ACHN (cell line): Measurements from ENCODE around the gene KCNN4.
"Not testable (repeated sequence)": the region's sequence is repeated elsewhere in the genome, so short reads cannot be mapped to it uniquely, and the experiment has no call there.

Experiments used
- DNase-seq: peaks from one replicate; pipeline ENCODE4 v3.0.0-alpha.2; 2015
- in situ Hi-C: cut with HindIII; loops from 2 replicates; pipeline ENCODE4 v1.10.0; 2017; ENCODE audit warnings: low sequenced_read_pairs, low pct_ligation_motif_present, low pct_unique_long_range_greater_than_20kb

KCNN4 gene

DNA sequence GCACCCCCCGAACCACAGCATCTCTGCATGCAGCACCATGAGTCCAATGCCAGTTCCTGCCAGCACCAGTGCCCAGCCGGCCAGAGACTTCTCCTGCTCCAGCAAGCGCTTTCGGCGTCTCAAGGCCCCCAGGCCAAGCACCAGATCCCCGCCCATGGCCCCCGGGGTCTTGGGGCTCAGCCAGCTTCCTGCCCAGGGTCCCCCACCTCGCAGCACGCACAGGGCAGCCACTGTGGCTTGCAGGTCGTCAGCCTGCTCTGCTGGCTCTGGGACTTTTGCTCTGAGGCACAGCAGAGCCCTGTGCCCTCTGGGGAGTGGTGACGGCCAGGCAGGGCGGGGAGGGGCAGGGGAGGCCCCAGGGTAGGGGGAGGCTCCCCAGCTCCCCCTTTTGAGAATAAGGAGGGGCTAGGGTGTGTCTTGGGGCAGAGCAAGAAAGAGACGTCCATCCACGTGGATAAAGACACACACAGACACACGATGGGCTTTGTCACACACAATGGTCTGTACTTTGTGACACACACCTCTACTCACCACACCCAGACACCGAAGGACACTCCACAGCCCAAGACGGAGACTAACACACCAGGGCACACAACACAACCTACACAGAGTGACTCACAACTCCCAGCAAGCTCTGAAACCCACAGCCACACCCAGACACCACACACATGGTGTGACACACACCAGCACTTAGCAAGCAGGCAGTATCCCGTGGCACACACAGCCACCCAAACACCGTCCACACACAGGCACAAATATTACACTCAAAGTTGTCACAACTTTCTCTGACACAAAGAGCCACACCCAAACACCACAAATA lies at the start of gene KCNN4:
KCNN4 (minus strand) TSS at position 268 of the 820 bp plus-strand sequence; CDS start at position 156, 112 bp downstream.
- in situ Hi-C loops, result no loop called here
- no peak for DNase-seq

DNA sequence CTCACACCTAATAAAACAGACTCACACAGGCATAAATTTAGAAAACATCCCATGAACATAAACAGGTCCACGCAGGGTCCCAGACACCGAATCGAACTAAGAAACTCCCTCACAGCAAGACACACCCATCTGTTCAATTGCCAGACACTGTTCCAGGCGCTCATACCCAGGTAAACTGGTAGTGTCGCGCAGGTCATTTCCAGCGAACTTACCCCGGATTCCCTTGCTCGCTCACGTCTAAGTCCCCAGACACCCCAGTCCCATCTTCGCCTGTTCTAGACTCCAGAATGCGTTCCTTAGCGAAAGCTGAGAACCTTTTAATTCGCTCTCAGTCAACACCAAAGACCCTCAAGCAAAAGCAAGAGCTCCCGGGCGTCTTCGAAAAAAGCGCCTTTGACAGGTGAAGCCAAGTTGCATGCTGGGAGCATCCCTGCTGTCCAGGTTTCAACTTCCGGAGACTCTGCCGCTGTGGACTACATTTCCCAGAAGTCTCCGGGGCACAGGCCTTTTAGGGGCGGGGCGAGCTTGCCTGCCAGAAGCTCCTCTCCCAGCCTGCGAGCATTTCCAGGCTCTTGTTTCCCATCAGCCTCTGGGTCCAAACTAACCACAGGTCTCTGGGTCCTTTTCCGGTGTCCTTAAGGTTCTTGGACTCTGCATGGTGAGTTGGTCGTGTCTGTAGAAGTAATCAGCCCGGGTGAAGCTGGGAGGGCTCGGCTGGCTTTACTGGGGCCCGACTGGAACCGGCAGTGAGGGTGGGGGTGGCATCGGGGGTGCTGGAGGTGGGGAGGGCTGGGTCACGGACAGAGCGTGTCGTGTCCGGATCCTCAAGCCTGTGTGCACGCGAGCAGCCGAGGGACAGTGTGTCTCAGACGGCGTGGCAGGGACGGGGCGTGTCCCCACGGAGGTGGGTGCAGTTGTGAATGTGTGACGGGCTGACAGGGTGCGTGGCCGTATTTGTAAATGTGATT lies 46.3 kb upstream of the KCNN4 start, which contains the start of gene ZNF283:
ZNF283 (plus strand) TSS at position 535 of the 968 bp plus-strand sequence. CDS start 6,184 bp downstream, outside the sequence.
- in situ Hi-C loops, result no loop called here
- DNase-seq, result peak; percentile 60

DNA sequence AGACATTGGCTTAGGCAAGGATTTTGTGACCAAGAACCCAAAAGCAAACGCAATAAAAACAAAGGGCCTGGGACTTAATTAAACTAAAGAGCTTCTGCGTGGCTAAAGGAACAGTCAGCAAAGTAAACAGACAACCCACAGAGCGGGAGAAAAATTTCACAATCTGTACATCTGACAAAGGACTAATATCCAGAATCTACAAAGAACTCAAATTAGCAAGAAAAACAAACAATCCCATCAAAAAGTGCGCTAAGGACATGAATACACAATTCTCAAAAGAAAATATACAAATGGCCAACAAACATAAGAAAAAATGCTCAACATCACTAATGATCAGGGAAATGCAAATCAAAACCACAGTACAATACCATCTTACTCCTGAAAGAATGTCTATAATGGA lies 43.8 kb upstream of the KCNN4 start:
- in situ Hi-C loops, DNase-seq: not testable (repeated sequence)

DNA sequence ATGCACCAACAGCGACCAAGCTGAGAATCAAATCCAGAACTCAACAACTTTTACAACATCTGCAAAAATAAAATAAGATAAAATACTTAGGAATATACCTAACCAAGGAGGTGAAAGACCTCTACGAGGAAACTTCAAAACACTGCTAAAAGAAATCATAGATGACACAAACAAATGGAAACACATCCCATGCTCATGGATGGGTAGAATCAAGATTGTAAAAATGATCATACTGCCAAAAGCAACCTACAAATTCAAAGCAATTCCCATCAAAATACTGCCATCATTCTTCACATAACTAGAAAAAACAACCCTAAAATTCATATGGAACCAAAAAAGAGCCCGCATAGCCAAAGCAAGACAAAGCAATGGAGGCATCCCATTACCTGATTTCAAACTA lies 43.1 kb upstream of the KCNN4 start:
- in situ Hi-C loops, DNase-seq: not testable (repeated sequence)

DNA sequence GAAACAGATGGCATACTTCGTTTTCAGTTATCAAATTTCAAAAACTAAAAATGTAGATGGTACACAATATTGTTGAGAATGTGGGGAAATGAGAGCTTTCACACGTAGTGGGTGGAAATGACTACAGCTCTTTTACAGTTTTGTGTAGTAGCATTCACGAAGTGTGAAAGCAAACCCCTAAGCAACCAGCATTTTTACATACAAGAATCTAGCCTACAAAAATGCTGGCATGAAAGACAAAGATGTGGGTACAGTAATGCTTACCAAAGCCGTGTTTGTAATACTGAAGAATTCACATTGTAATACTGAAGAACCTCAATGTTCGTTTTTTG lies 40.1 kb upstream of the KCNN4 start:
- DNase-seq, result no peak
- in situ Hi-C loops, result no loop called here

DNA sequence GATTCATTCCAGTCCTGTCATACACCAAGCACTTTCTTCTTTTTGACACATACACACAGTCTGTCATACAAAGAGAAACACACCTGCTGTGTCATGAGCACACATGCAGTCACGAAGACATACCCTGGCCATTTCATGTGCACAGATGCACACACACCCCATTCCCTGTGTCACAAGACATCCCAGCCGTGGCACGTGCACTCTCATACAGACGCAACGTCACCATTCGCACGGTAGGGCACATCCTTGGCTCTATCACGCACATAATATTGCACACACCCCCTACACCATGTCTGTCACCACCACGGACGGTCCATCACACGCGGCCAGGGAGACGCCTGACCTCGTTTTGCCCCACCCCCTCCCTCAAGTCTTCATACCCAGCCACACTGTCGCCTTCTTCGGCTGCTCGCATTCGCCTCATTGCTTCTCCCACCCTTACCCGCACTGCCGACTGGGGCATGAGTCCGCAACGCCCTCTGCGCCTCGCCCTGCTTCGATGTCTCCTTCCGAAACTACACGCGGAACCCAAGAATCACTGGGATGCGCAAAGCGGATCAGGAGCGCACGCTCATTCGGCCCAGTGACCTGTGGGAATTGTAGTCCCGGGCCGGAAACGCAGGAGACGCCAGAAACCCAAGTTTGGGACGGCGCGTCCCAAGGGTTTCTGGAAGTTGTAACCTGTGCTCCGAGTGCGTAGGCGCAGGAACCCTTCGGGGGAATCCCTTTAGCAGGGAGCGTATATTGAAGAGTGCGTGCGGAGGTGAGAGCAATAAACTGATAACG lies 39.5 kb upstream of the KCNN4 start:
- DNase-seq, result no peak
- in situ Hi-C loops, result no loop called here

DNA sequence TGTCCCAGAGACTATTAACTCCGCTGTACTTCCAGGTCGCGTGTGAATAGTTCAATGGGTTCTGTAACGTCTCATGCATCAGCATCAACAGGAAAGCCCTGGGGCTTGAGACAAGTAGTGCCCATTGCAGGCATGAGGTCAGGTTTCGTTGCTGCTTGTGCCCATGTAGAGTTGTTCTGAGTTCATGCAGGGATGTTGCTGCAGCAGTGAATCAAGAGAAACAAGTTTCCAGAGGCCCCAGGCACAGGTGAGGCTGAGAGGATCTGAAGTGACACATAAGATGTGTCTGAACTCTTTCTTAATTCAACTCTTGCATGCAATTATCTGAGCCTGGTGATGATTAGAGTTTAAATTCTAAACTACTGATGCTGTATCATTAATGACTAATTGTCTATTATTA lies 37.7 kb upstream of the KCNN4 start:
- no peak for DNase-seq
- in situ Hi-C loops, result no loop called here

DNA sequence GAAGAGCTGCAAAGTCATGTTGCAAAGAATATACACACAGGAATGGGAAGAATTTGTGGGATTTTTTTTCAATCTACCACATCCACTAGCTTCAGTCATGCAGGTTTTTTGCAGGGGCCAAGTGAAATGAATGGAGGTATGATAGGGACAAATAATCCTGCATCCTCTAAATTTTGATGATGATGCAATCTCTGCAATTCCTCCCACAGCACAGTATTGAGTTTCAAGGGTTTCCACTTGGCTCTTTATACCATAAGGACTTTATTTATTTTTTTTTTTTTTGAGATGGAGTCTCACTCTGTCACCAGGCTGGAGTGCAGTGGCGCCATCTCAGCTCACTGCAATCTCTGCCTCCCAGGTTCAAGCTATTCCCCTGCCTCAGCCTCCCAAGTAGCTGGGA lies 36.7 kb upstream of the KCNN4 start:
- in situ Hi-C loops, DNase-seq: not testable (repeated sequence)

DNA sequence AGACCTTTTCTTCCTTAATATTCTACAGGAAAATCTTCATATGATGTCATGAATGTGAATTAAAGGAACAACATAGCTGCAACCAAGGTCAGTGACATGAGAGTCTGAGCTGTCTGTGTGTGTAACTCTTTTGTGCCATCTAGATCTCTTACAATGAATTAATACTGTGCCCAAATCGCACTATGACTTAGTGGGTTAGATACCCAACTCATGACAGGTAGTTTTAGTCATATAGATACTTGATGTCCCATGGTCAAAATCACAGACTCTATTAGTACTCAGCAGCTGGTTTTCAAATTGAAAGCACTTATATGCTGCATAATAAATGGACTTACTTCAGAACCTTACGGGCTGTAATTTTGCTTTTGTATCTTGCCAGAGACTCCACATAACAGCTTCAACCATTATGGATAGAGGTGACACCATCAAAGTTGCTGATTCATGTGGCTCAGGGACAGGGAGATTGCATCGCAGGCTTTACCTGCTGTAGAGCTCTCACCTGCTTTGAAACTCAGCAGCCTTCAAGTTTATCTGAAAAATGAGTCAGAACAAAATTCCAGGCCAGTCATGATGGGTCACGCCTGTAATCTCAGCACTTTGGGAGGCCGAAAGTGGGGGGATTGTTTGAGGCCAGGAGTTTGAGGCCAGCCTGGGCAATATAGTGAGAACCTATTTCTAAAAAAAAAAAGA lies 34.0 kb upstream of the KCNN4 start:
- in situ Hi-C loops, result no loop called here

DNA sequence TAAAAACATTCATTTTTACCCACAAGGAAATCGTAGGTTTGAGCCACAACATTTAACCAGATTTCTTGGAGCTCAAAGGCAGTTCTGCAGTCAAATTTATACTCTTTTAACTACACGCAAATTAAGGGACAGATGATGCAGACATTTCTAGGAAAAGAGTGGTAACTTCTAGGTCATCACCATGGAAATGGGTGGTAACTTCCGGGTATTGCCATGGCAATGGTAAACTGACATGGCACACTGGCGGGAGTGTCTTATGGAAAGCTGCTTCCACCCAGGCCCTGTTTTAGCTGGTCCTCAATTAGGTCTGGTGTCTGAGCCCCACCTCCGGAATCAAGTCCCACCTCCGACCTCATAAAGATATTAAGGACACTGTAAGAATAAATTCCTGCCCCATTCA lies 31.9 kb upstream of the KCNN4 start:
- DNase-seq, result no peak
- in situ Hi-C loops, result no loop called here

More for the DNA sequence above, 34.0 kb upstream of the KCNN4 start:
- DNase-seq, result no peak

DNA sequence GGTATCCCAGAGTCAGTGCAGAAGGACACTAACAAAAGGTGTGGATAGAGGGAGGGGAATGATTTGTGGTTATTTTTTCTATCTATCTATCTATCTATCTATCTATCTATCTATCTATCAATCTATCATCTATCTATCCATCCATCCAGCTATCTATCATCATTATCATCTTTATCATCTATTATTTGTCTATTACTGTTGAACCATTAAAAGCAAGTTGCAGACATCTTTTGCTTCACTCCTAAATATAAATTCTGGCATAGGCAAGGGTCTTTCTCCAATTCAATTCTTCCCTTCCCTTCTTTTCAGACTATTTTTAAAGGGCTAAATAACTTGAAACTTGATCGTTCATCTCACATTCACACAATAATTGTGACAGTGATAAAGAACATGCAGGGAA lies 31.5 kb upstream of the KCNN4 start:
- in situ Hi-C loops, result no loop called here
- DNase-seq, result no peak

DNA sequence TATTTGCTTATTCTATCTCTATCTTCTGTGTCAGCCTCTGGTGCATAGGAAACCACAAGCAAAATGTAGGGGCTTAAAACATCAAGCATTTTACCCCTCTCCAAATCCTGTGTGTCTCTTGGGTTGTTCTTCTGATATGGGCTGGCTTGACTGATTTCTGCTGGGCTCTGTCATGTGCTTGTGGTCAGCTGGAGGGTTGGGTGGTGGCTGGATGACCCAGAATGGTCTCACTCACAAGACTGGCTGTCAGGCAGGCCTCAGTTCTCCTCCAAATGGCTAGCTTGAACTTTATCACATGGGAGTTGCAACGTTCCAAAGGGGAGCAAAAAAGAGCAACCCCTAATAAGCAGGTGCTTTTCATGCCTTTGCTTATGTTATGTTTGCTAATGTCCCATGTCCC lies 31.1 kb upstream of the KCNN4 start:
- in situ Hi-C loops, result no loop called here
- no peak for DNase-seq

DNA sequence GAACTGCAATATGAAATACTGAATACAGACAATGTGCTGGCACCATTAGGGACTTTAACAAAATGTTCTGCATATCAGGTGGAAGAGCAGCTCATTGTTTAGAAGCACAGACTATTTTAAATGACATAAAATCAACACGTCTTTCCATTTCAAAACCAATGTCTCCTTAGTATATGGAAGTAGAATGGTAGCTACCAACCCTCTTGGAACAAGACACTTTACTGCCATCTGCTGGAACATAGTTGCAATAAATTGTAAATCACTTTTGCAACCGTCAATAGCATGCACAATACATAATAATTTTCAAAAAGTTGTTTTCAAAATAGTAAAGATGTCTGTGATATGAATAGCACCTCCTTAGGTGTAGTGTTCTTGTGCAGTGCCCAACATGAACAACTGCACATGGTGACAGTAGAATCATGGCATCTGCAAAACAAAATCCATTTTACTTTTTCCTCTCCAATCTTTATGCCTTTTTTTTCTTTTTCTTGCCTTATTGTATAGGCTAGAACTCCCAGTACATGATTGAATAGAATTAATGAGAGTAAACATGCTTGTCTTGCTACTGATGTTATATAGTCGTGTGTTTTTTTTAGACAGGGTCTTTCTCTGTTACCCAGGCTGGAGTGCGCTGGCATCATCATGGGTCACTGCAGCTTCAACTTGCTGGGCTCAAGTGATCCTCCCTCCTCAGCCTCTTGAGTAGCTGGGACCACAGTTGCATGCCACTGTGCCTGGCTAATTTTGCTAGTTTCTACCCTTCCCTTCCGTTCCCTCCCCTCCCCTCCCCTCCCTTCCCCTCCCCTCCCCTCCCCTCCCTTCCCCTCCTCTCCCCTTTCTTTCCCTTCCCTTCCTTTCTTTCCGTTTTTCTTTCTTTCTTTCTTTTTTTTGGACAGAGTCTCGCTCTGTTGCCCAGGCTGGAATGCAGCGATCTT lies 29.3 kb upstream of the KCNN4 start:
- in situ Hi-C loops, result no loop called here
- DNase-seq, result peak; percentile 54

DNA sequence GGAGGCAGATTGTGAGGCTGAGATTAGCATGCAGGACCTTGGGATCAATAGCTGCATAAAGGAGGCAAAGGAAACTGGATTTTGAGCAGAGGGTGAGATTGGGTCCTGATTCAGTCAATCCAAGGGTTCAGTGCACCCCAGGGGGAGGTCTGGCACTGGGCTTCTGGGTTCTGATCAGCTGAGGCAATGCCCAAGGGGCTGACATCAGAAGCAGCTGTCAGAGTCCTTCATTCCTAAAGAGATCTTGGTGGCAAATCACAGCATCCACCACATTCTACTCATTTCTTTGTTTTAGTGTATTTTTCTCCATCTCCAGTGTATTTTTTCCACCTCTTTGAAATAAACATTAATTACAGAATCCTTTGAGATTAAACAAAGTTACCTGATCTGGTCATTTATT lies 26.9 kb upstream of the KCNN4 start:
- no peak for DNase-seq
- in situ Hi-C loops, result no loop called here

DNA sequence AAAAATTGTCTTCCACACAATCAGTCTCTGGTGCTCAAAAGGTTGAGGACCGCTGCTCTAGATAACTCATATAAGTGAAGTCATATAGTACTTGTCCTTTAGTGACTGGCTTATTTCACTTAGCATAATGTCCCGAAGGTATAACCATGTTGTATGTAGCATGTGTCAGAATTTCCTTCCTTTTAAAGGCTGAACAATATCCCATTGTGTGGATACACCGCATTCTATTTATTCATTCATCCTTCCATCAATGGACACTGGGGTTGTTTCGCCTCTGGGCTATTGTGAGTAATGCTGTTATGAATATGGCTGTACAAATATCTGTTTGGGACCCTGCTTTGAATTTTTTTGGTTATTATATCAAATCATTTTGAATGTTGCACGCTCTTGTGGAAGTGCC lies 26.1 kb upstream of the KCNN4 start:
- in situ Hi-C loops, result no loop called here

DNA sequence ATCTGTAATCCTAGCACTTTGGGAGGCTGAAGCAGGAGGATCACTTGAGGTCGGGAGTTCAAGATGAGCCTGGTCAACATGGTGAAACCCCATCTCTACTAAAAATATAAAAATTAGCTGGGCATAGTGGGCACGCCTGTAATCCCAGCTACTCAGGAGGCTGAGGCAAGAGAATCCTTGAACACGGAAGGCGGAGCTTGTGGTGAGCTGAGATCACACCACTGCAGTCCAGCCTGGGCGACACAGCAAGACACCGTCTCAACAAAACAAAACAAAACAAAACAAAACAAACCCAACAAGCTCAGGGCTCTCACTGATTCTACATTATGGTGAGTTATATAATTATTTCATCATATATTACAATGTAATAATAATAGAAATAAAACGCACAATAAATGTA lies 25.6 kb upstream of the KCNN4 start:
- in situ Hi-C loops, DNase-seq: not testable (repeated sequence)

More for the DNA sequence above, 26.1 kb upstream of the KCNN4 start:
- no peak for DNase-seq

DNA sequence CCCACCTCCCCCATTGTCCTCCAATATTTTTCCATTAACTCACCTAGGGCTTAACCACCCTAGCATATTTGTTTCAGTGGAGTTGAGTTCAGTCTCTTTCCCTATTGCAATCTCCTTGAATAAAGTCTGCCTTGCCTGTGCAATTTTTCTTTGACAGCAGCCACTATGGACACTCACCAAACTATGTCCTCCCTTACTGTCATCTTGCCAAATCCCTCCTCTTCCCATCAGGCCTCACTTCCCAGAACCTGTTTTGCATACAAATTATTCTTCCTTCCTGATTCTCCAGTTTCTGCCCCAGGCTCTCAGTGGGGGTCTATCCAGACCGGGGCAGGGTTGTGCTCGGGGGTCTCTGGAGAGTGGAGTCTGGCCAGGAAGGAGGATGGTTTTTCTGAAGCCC lies 23.7 kb upstream of the KCNN4 start:
- DNase-seq, result no peak
- in situ Hi-C loops, result no loop called here
